Inflammatory macrophage (primary cell): ENCODE results near the gene MSX1.
A peak's percentile ranks its signal among the peaks of the same experiment; 100 is the strongest.
"Not testable (repeated sequence)": the region's sequence is repeated elsewhere in the genome, so short reads cannot be mapped to it uniquely, and the experiment has no call there.

ENCODE experiments used
- DNase-seq, 2 donors: peaks; one replicate each; pipeline ENCODE4 v3.0.0-alpha.2; 2020 to 2022
- total RNA-seq, 18 experiments: gene quantifications; one replicate each; lab custom pipeline; 2026; ENCODE audit warnings: mixed read lengths in 6 of 18, inconsistent platforms in 2 of 18; lab: John Stamatoyannopoulos, UW

Gene MSX1
- 0 to 0.42 (median 0.03) reads per million in 18 experiments for total RNA-seq

DNA sequence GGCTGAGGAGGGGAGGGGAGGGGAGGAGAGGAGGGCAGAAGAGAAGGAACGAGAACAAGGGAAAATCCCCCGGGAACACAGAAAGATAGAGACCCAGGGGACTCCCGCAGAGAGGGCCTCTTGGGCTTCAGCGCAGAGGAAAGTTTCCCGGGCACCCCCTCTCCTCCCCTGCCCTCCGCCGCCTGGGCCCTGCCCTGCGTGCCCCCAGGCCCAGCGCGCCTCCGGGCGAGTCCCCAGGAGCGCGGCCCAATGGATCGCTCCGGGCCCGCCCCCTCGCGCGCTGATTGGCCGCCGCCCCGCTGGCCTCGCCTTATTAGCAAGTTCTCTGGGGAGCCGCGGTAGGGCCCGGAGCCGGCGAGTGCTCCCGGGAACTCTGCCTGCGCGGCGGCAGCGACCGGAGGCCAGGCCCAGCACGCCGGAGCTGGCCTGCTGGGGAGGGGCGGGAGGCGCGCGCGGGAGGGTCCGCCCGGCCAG lies at the start of gene MSX1:
Gene MSX1, plus strand, starts transcription at position 341 of the 474 bp plus-strand sequence. CDS start 235 bp downstream, outside the sequence.
- DNase-seq: peak in 1 of 2 donors; percentile 32

DNA sequence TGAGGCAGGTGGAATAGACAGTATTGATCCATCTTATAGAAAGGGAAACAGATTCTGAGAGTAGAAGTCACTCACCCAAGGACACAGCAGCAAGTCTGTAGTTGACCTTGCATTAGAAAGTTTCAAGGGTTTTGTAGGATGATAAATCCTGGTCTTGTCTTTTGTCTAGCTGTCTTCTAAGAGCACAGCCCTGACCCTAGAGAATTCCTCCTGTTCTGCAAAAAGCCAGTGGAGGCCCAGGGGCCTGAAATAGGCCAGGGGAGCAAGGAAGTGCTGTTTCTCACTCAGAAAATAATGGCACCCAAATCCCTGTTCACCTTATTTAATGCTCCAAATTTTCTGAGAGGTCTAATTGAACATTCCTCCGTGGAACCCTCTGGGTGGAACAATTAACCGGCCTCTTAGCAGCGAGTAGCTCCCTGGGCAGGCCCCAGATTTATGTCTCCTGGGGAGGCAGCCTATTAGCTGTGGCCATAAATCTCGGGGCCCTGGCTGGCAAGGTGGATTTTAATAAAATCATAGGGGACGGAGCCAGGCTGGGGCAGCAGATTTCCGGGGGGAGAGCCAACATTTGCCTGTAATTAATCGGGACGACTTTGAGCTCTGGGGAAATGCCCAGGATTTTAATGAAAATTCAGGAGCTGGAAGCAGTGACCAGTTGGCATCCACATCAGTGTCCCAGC lies 49.2 kb upstream of the MSX1 start:
- no peak for DNase-seq

DNA sequence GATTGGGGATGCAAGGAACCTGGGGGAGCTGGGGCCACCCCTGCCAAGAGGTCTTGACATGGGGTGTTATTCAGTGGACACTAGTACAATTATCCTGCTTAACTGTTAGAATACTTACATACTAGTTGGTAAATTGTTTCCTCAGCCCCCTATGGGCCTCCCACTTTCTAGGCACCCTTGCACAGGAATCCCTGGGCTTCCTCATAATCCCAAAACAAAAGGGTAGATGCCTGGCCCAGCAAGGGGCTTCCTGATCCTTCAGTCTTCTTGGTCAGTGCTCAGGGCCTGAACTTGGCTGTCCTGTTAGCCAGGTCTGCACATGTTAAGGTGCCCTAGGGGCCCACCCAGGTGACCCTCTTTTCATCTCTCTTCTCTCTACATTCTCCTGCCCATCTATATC lies 48.7 kb upstream of the MSX1 start:
- no peak for DNase-seq

DNA sequence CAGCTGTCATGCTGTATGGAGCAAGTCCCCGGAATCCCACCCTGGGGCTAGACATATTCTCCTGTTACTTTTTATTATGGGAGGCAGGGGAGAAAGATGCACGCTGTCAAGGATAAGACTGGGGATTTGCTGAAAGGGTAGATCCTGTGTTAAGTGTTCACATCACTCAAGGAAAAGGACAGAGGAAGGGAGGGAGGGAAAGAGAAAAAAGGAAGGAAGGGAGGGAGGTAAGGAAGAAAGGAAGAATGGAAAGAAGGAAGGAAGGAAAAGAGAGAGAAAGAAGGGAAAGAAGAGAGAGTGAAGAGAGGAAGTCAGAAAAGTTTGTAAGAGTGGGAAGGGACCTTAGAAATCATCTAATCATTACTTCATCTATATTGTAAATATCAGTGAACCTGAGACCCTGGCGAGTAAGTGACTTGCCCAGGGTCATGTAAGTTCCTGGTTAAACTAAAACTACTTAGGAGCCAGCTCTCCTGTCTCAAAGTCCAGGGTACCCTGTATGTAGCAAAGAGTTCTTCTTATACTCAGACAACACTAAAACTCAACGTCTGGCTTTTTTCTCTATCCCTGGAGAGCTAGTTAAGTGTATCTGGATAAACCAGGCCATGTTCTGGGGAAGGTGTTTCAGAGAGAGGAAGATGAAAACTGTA lies 47.2 kb upstream of the MSX1 start:
- no peak for DNase-seq

DNA sequence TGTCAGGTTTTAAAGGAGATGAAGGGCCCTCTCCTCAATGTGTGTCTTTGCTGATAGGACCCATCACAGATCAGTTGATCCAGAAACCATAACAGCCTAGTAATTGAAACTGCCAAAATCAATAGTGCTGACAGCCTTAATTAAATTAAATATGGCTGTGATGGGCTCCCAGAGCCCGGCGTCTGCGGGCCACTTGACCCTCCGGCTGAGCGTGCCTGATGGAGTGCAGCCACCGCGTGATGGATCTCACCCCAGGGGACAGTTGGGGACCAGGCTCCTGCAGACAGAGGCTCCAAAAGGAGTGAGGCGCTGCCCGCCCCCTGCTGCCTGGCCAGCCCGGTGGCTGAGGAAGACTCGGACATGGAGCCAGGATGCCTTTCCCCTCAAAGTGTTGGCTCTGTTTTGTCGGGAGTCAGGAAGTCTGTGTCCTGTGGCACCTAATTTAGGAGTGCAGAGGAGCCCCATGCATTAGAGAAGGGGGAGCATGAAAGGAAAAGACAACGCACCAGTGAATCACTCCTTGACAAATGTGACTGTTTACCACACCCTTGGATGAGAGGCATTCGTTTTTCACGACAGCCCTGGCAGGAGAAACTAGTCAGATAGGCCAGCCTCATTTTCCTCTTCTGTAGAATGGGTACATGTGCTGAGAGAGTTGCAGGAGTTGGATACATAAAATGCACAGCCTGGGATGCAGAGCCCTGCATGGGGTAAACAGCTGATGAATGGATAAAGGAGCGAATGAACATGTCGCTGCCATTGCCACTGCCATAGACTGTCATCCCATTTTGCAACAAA lies 40.9 kb upstream of the MSX1 start:
- no peak for DNase-seq

DNA sequence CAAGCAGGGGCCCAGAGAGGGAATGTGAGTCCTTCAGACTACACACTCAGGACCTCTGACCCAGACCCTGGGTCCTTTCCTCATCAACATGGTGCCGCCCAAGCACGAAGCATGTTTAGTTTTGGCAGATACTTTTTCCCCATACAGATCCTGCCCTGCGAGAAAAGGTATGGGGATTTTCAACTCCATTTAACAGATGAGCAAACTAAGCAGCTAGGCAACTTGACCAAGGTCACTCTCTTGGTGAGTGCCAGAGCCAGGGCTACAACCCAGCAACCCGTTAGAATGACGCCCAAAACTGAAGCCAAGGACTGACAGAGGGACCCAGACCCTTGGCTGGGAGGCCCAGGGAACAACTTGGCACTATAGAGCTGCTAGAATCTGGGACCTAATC lies 40.3 kb upstream of the MSX1 start:
- DNase-seq: no peak

DNA sequence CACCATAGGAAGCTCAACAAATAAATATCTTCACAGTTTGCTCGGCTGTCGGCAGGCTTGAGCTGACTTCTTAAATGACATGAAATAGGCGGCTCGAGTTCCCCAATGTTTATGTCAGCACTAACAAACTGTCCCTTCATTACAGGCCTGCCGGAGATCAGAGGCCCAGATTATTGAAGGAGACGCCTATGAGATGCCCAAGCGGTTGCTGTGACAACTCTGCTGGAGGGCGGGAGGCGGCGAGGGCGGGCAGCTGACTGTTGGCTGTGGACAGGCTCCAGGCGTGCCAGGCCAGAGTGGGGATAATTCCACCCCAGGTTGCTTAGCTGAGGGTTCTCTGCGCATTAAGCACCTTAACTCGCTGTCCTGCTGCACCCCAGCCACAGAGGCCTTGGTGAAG lies 39.2 kb upstream of the MSX1 start:
- DNase-seq: no peak

DNA sequence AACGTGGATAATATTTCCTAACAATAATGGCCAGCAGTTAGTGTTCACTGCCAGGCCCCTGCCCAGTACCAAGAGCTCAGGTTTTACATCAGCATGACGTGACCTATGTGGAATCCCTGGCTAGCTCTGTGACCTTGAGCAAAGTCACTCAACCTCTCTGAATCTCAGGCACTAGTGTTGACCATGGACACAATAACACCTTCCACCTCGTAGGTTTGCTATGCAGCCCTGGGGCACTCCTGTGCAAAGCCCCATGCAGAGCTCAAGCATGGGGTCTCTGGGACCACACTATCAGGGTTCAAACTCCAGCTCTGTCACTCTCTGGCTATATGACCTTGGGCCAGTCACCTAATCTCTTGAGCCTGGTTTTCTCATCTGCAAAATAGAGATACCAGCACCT lies 38.7 kb upstream of the MSX1 start:
- DNase-seq: no peak

DNA sequence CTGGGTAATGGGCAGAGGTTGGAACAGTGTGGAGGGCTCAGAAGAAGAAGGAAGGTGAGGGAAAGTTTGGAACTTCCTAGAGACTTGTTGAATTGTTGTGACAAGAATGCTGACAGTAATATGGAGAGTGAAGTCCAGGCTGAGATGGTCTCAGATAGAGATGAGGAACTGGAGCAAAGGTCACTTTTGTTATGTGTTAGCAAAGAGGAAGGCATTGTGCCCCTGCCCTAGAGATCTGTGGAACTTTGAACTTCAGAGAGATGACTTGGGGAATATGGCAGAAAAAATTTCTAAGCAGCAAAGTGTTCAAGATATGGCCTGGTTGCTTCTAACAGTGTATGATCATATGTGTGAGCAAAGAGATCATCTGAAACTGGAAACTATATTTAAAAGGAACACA lies 37.9 kb upstream of the MSX1 start:
- no peak for DNase-seq

DNA sequence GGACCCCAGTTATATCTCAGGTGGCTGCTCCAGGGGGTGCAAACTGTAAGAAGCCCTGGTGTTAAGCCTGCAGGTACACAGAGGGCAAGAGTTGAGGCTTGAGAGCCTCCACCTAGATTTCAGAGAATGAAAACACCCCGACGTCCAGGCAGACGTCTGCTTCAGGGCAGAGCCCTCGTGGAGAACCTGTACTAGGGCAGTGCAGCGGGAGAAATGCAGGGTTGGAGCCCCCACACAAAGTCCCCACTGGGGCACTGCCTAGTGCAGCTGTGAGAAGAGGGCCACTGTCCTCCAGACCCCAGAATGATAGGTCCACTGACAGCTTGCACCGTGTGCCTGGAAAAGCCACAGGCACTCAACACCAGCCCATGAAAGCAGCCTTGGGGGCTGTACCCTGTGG lies 37.2 kb upstream of the MSX1 start:
- DNase-seq: not testable (repeated sequence)

DNA sequence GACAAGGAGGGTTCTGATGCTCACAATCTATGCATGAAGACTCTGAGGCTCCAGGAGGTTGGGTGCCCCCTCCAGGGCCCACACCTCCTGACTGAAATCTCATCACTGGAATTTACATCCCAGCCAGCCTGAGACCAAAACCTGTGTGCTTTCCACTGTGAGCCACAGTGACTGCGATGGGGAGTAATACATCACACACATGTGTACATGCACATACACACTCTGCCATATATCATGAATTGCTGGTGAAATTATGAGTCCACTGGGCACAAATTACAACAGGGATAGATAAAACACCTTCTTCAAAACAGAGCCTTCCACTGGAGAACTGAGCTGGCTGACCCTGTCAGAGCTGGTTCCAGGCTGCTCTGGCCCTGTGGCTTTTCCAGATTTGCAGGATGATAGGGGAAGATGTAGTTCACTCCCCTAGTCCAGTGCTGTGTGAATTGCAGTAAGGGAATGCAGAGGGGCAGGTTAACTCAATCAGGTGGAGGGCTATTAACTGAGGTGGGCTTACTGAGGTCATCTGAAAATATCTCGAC lies 35.8 kb upstream of the MSX1 start:
- DNase-seq: no peak

DNA sequence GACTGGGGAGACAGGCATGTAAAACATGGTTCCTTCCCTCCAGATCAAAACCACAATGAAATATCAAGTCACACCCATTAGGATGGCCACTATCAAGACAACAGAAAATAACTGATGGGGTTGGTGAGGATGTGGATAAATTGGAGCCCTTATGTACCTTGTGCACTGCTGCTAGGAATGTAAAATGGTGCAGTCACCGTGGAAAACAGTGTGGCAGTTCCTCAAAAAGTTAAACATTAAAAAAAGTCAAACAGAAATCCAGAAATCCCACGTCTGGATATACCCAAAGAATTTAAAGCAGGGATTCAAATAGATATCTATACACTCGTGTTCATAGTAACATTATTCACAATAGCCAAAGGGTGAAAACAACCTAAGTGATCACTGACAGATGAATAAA lies 35.2 kb upstream of the MSX1 start:
- DNase-seq: no peak

DNA sequence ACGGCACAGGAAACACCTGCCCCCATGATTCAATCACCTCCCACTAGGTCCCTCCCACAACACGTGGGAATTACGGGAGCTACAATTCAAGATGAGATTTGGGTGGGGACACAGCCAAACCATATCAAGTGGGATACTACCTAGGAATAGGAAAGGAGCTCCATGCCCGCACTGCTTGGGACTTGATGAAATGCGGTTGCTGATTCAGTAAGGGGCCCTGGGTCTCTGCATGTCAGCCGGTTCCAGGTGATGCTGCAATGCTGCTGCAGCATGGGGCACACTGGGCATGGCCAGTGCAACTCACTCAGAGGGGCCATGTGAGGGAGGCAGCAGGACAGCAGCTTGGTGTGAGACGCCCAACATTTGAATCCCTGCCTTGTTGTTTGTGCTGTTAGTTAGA lies 34.0 kb upstream of the MSX1 start:
- DNase-seq: no peak

DNA sequence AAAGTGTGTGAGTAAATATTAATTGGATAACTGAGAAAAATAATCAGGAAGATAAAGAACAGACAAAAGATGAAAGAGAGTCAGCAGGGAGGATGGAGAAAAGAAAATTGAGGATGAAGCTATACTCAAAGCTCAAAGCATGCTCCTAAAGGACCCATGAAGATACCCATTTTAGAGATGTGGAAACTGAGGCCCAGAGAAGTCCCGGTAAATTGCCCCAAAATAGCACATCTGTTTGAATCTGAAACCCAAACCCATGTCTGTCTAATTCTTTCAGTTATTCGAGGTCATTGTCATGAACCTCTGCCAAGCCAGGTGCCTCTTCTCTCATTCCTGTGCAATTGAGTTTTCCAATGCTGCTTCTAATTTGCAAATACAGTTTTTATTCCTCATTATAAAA lies 29.6 kb upstream of the MSX1 start:
- DNase-seq: no peak

DNA sequence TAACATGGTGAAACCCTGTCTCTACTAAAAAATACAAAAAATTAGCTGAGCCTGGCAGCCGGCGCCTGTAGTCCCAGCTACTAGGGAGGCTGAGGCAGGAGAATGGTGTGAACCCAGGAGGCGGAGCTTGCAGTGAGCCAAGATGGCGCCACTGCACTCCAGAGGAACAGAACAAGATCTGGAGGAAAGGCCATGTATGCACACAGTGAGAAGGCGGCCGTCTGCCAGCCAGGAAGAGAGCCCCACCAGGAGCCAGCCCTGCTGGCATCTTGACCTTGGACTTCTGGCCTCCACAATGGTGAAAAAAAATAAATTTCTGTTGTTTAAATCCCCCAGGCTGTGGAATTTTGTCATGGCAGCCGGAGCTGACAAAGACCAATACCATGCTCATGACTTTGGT lies 28.2 kb upstream of the MSX1 start:
- DNase-seq: no peak

DNA sequence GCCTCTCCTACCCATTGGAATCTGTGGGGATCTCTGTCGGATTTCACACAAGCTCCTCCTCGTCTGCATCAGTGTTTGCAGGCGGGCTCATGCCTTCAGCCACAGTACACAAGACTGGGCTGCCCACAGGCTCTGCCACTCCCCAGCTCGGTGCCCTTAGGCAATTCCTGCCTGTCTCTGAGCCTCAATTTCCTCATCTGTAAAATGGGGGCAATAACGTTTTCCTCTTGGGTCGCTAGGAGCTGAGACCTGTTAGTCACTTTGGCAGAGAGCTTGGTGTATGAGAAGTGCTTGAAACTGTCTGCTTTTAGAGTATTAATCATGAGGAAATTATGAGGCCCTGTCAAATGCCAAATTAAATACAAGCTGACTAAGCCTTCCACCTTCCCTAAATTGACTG lies 27.6 kb upstream of the MSX1 start:
- no peak for DNase-seq

DNA sequence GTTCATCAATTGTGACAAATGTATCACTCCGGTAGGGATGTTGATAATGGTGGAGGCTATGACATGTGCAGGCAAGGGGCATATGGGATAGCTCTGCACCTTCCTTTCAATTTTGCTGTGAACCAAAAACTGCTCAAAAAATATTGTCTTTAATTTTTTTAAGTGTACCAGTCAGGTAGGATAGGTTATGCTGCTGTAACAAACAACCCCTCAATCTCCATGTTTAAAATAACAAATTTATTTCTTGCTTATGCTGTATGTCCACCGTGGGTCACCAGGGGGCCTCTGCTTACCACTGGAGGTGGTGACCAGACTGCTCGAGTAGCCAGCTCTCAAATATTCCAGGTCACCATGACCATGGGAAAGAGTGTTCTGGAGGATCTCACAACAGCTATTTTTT lies 23.4 kb upstream of the MSX1 start:
- DNase-seq: no peak

DNA sequence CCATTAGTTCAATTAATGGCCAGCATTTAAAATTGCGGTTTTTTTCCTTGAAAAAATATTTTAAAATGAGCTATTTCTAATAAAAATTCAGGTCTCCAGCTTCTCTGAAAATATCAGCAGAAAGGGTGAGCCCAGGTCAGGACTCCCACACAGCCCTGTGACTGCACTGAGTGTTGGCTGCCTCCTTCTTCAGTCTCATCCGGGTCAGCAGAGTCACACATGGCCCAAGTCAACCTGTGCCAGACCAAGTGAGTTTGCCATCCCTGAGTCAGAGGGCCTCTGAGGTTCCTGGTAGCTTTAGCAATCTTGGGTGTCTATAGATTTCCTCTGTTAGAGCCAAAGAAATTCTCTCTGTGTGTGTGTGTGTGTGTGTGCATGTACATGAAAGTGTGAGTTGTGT lies 22.1 kb upstream of the MSX1 start:
- DNase-seq: no peak

DNA sequence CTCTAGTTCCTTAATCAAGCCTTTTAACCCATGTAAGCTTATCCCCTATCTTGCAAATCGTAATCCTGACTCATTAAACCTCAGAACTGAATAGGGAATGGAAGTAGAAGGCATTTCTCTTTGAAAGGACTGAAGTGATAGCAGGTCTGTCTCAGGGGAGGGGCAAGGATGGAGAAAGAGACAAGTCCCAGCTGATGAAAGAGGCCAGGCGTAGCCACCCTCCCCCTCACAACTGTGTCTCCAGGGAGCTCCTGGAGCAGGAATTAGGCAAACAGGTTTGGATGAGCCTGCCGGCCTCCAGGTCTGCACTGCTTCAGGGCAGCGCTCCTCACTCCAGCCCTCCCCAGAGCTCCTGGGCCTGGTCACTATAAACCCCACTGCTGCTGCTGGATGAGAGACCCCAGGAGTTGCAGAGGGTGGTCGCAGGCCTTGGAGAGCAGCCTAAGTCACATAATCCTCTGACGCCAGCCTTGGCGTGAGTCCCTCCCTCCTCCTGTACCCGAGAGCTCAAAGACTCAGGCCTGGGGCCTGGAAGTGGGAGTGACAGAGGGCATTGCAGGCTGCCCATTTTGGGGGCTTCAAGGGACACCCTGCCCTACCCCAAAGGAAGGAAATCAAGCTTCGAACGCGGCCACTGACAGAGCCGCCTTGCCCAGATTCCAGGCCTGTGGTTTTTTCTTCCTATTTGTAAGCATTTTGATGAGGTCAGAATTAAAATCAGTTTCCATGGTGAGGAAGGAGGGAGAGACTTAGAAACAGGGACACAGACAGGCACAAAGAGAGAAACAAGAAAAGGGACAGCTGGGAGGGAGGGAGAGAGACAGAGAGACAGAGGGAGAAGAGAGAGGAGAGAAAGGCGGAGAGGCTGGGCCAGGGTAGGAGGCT lies 21.2 kb upstream of the MSX1 start:
- DNase-seq: no peak

DNA sequence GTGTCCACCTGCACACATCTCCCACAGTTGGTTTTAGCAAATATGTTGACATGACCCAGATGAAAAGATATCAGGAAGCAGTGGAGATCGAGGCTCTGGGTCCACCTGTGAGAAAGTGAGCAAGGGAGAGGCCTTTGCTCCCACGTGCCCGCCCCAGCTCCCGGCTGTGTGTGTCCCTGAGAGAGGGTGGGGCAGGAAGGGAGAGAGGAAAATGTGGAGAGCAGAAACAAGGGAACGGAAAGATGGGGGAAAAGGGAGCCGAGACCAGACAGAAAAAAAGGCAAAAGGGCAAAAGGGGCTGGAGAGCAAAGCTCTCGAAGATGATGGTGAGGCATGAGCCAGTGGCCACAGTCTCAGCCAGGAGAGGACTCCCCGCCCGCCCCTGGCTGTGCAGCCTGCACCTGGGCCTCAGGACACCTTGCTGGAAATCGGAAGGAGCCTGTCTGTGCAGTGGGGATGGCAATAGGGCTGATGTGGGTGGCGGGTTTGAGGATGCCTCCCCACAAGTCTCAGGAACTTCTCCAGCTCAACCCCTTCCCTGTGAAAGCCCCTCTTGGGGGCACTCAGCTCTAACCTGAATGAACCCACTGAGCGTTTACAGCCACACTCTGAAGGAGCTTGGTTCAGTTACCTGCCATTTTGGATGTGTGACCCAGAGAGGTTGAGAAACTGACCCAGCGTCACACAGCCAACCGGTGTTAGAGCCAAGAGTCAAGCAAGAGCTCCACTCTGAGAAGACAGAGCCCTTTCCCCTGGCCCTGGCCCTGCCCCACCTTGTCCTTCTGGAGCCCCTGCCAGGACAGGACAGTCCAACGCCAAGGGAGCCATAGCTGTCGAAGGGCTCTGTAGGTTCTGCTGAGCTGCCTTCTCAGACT lies 20.3 kb upstream of the MSX1 start:
- no peak for DNase-seq

DNA sequence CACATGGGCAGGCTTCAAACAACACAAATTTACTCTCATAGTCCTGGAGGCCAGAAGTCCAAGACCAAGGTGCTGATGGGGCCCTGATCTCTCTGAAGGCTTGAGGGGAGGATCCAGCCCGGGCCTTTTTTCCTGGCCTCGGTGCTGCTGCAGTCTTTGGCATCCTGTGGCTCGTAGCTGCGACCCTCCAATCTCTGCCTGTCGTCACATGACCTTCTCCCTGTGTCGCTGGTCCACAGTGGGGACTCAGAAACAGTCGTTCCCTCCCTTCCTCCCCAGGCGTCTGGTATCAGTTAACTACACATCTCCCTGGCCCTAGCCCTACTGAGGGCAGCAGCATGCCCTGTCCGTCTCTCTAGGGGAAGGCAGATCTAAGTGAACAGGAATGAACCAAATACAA lies 19.1 kb upstream of the MSX1 start:
- no peak for DNase-seq
